SK-N-SH treated with all-trans-retinoic acid at 6 μM for 48 hours (cell line): ENCODE measurements around the gene VPS13D.

Source experiments
- ATAC-seq: fragments of 200-7000 bp; cut with Tn5 transposase; 3 replicates; pipeline ENCODE4 v1.9.1; 2020; ENCODE audit warnings: mild to moderate bottlenecking, moderate library complexity
- ARNTL ChIP-seq: fragments of 450-650 bp; formaldehyde crosslinking; IDR thresholded peaks from 2 replicates; pipeline ENCODE4 v1.5.0; 2020; ENCODE audit warnings: low read depth, mild to moderate bottlenecking, moderate library complexity, borderline replicate concordance
- BACH2 ChIP-seq: fragments of 250-450 bp; sonication (Bioruptor Pico); IDR thresholded peaks from 2 replicates; pipeline ENCODE4 v1.9.0; 2021; ENCODE audit warnings: mild to moderate bottlenecking, borderline replicate concordance
- CSDC2 ChIP-seq: fragments of 250-450 bp; sonication (Bioruptor Pico); IDR thresholded peaks from 2 replicates; pipeline ENCODE4 v1.5.0; 2020; ENCODE audit warnings: mild to moderate bottlenecking, moderate library complexity
- ESRRG ChIP-seq: fragments of 250-450 bp; sonication (Bioruptor Pico); IDR thresholded peaks from 2 replicates; pipeline ENCODE4 v1.6.1; 2021; ENCODE audit warnings: mild to moderate bottlenecking
- OSR1 ChIP-seq: fragments of 250-450 bp; sonication (Bioruptor Pico); IDR thresholded peaks from 2 replicates; pipeline ENCODE4 v1.8.0; 2022; ENCODE audit warnings: moderate library complexity, mild to moderate bottlenecking, inconsistent platforms
- POU6F1 ChIP-seq: fragments of 250-450 bp; sonication (Bioruptor Pico); IDR thresholded peaks from 2 replicates; pipeline ENCODE4 v1.8.0; 2021; ENCODE audit warnings: low read depth, mild to moderate bottlenecking, moderate library complexity, borderline replicate concordance
- RARB ChIP-seq: fragments of 250-450 bp; sonication (Bioruptor Pico); IDR thresholded peaks from 2 replicates; pipeline ENCODE4 v1.8.0; 2021; ENCODE audit warnings: mild to moderate bottlenecking, moderate library complexity
- SNAI2 ChIP-seq: fragments of 250-450 bp; sonication (Bioruptor Pico); IDR thresholded peaks from 2 replicates; pipeline ENCODE4 v1.5.0; 2020; ENCODE audit warnings: mild to moderate bottlenecking, moderate library complexity
- TCF4 ChIP-seq: fragments of 250-450 bp; sonication (Bioruptor Pico); IDR thresholded peaks from 2 replicates; pipeline ENCODE4 v1.8.0; 2021; ENCODE audit warnings: mild to moderate bottlenecking, moderate library complexity, borderline replicate concordance
- TOX ChIP-seq: fragments of 250-450 bp; sonication (Bioruptor Pico); IDR thresholded peaks from 2 replicates; pipeline ENCODE4 v1.8.0; 2021; ENCODE audit warnings: mild to moderate bottlenecking, moderate library complexity, borderline replicate concordance
- ZC3H10 ChIP-seq: fragments of 250-450 bp; sonication (Bioruptor Pico); IDR thresholded peaks from 2 replicates; pipeline ENCODE4 v1.5.1; 2021; ENCODE audit warnings: mild to moderate bottlenecking, moderate library complexity
- ZFP3 ChIP-seq: fragments of 250-450 bp; sonication (Bioruptor Pico); IDR thresholded peaks from 2 replicates; pipeline ENCODE4 v1.5.0; 2020; ENCODE audit warnings: mild to moderate bottlenecking, moderate library complexity
- ZFP30 ChIP-seq: fragments of 450-650 bp; formaldehyde crosslinking; IDR thresholded peaks from 2 replicates; pipeline ENCODE4 v1.5.0; 2022; ENCODE audit warnings: mild to moderate bottlenecking, moderate library complexity
- ZNF565 ChIP-seq: fragments of 450-650 bp; formaldehyde crosslinking; conservative IDR thresholded peaks from 2 replicates; pipeline ENCODE4 v1.5.0; 2020; ENCODE audit warnings: low read depth, mild to moderate bottlenecking, moderate library complexity
- ZNF70 ChIP-seq: fragments of 450-650 bp; formaldehyde crosslinking; IDR thresholded peaks from 2 replicates; pipeline ENCODE4 v1.5.0; 2020; ENCODE audit warnings: mild to moderate bottlenecking, moderate library complexity
- TF ChIP-seq, protein P1 (sequence below): fragments of 250-450 bp; sonication (Bioruptor Pico); IDR thresholded peaks from 2 replicates; pipeline ENCODE4 v1.5.1; 2020; ENCODE audit warnings: low read depth, mild to moderate bottlenecking, moderate library complexity
- TF ChIP-seq, protein P2 (sequence below): fragments of 250-450 bp; sonication (Bioruptor Pico); IDR thresholded peaks from 2 replicates; pipeline ENCODE4 v1.5.0; 2020; ENCODE audit warnings: mild to moderate bottlenecking, moderate library complexity
- TF ChIP-seq, protein P3 (sequence below): fragments of 250-450 bp; sonication (Bioruptor Pico); IDR thresholded peaks from 2 replicates; pipeline ENCODE4 v1.8.0; 2020; ENCODE audit warnings: mild to moderate bottlenecking, moderate library complexity, borderline replicate concordance
- TF ChIP-seq, protein P4 (sequence below): fragments of 250-450 bp; sonication (Bioruptor Pico); IDR thresholded peaks from 2 replicates; pipeline ENCODE4 v1.5.1; 2021; ENCODE audit warnings: mild to moderate bottlenecking, moderate library complexity

VPS13D gene

DNA sequence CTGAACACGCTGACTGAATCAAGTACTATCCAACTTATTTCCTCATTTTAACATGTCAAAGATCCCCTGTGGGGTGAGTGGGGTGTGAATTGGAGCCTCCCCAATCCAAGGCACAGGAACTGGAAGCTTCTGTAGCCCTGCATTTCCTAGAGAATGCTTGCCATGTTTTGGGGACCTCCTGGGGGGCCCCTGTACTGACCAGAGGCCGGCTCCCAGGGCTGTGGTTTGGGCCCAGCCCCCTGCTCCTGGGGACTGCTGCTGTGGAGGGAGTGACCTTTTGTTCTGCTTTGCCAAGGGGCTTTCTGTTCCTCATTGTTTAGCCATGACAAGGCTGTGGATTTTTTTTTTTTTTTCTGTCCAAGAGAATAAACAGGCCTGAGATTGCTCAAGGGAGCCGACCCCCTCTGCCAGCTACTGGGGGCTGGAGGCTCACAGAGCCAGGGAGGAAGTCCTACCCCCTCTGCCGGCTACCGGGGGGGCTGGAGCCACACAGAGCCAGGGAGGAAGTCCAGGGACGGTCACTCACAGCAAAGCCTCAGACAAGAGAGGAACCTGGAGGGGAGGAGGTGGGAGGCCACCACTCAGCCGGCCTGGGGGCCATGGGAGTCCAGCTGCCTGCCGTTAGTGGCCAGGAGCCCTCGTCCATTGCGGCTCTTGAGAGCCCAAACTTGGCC, 45.7 kb upstream of the VPS13D start:
- TF ChIP-seq, protein P1, sequence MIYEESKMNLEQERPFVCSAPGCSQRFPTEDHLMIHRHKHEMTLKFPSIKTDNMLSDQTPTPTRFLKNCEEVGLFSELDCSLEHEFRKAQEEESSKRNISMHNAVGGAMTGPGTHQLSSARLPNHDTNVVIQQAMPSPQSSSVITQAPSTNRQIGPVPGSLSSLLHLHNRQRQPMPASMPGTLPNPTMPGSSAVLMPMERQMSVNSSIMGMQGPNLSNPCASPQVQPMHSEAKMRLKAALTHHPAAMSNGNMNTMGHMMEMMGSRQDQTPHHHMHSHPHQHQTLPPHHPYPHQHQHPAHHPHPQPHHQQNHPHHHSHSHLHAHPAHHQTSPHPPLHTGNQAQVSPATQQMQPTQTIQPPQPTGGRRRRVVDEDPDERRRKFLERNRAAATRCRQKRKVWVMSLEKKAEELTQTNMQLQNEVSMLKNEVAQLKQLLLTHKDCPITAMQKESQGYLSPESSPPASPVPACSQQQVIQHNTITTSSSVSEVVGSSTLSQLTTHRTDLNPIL: no peak
- TF ChIP-seq TCF4: peak; percentile 38; the same call in 1 of the 2 replicates
- TF ChIP-seq ZFP30: no peak
- no peak for TF ChIP-seq ARNTL (CRISPR knock-in tag)
- TF ChIP-seq, protein P2, sequence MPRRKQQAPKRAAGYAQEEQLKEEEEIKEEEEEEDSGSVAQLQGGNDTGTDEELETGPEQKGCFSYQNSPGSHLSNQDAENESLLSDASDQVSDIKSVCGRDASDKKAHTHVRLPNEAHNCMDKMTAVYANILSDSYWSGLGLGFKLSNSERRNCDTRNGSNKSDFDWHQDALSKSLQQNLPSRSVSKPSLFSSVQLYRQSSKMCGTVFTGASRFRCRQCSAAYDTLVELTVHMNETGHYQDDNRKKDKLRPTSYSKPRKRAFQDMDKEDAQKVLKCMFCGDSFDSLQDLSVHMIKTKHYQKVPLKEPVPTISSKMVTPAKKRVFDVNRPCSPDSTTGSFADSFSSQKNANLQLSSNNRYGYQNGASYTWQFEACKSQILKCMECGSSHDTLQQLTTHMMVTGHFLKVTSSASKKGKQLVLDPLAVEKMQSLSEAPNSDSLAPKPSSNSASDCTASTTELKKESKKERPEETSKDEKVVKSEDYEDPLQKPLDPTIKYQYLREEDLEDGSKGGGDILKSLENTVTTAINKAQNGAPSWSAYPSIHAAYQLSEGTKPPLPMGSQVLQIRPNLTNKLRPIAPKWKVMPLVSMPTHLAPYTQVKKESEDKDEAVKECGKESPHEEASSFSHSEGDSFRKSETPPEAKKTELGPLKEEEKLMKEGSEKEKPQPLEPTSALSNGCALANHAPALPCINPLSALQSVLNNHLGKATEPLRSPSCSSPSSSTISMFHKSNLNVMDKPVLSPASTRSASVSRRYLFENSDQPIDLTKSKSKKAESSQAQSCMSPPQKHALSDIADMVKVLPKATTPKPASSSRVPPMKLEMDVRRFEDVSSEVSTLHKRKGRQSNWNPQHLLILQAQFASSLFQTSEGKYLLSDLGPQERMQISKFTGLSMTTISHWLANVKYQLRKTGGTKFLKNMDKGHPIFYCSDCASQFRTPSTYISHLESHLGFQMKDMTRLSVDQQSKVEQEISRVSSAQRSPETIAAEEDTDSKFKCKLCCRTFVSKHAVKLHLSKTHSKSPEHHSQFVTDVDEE (CRISPR knock-in tag): 0 out of 2 replicates have a peak, but pooled peaks have one; percentile 52
- TF ChIP-seq, protein P3, sequence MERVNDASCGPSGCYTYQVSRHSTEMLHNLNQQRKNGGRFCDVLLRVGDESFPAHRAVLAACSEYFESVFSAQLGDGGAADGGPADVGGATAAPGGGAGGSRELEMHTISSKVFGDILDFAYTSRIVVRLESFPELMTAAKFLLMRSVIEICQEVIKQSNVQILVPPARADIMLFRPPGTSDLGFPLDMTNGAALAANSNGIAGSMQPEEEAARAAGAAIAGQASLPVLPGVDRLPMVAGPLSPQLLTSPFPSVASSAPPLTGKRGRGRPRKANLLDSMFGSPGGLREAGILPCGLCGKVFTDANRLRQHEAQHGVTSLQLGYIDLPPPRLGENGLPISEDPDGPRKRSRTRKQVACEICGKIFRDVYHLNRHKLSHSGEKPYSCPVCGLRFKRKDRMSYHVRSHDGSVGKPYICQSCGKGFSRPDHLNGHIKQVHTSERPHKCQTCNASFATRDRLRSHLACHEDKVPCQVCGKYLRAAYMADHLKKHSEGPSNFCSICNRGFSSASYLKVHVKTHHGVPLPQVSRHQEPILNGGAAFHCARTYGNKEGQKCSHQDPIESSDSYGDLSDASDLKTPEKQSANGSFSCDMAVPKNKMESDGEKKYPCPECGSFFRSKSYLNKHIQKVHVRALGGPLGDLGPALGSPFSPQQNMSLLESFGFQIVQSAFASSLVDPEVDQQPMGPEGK (CRISPR knock-in tag): peak; percentile 97
- no peak for TF ChIP-seq ZNF70 (CRISPR knock-in tag)
- no peak for TF ChIP-seq OSR1
- no peak for TF ChIP-seq POU6F1 (CRISPR knock-in tag)
- no peak for TF ChIP-seq BACH2 (CRISPR knock-in tag)
- no peak for TF ChIP-seq ZC3H10 (CRISPR knock-in tag)
- TF ChIP-seq, protein P4, sequence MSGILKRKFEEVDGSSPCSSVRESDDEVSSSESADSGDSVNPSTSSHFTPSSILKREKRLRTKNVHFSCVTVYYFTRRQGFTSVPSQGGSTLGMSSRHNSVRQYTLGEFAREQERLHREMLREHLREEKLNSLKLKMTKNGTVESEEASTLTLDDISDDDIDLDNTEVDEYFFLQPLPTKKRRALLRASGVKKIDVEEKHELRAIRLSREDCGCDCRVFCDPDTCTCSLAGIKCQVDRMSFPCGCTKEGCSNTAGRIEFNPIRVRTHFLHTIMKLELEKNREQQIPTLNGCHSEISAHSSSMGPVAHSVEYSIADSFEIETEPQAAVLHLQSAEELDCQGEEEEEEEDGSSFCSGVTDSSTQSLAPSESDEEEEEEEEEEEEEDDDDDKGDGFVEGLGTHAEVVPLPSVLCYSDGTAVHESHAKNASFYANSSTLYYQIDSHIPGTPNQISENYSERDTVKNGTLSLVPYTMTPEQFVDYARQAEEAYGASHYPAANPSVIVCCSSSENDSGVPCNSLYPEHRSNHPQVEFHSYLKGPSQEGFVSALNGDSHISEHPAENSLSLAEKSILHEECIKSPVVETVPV (CRISPR knock-in tag): no peak
- no peak for TF ChIP-seq CSDC2 (CRISPR knock-in tag)
- TF ChIP-seq ESRRG: no peak
- TF ChIP-seq TOX: no peak
- no peak for TF ChIP-seq ZFP3 (CRISPR knock-in tag)
- TF ChIP-seq RARB (CRISPR knock-in tag): no peak
- peak; percentile 75 for ATAC-seq

DNA sequence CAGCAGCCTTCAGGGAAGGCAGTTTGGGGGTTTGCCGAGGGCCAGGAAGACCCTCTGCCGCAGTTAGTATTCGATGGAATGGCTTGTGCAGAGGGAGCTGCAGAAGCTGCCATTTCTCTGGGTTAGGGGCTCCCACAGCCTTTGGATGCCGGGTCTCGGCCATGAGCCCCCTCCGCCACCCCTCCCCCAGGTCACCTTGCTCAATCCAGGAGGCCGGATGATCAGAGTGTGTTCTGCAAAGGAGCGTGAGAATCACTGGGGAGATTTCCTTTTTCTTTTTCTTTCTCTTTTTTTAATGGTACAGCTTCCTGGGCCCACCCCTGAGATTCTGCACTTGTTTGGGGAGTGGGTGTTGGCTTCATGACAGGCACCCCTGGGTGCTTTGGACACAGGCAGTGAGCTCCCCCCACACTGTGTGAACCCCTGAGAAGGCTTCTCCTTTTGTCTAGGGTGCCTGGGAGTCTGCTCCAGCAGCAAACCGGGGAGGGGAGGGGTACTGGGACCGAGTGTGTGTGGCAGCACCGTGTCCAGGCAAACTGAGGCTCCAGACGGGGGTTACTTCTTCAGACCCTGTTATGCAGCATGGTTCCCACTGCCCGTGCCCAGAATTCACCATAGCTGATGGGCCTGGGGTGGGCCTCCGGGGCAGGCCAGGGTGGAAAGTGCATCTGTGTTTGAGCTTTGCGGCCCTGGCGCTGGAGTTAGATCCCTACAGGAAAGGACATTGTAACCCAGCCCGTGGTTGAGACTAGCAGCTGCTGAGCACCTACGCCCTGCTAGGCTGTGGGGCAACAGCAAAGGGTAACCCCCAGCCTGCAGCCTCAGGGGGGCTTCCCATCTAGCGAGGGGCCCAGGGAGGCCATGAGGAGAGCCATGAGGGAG, 44.6 kb upstream of the VPS13D start:
- TF ChIP-seq ZFP30 (no peak), CSDC2 (CRISPR knock-in tag) (no peak), SNAI2 (CRISPR knock-in tag) (no peak), ZNF565 (CRISPR knock-in tag) (no peak), BACH2 (CRISPR knock-in tag) (no peak), ZNF70 (CRISPR knock-in tag) (no peak), TCF4 (no peak)
- TF ChIP-seq, protein P4 (CRISPR knock-in tag): no peak
- no peak for ATAC-seq
